VCaP (cell line): Measurements from ENCODE around the gene DDX25.

ENCODE experiments used
- H3K27ac ChIP-seq: fragments of 450-650 bp; 2 replicates; pipeline ENCODE4 v1.5.1; 2017
- TF ChIP-seq, protein P1 (sequence below): fragments of 450-650 bp; conservative IDR thresholded peaks from 2 replicates; pipeline ENCODE4 v1.5.1; 2017; ENCODE audit warnings: mild to moderate bottlenecking, moderate library complexity

Gene DDX25

GRCh38 chr11:125954945-125955640, 50.8 kb downstream of the DDX25 start:
- no peak overlapping the region for H3K27ac ChIP-seq
- TF ChIP-seq, protein P1, sequence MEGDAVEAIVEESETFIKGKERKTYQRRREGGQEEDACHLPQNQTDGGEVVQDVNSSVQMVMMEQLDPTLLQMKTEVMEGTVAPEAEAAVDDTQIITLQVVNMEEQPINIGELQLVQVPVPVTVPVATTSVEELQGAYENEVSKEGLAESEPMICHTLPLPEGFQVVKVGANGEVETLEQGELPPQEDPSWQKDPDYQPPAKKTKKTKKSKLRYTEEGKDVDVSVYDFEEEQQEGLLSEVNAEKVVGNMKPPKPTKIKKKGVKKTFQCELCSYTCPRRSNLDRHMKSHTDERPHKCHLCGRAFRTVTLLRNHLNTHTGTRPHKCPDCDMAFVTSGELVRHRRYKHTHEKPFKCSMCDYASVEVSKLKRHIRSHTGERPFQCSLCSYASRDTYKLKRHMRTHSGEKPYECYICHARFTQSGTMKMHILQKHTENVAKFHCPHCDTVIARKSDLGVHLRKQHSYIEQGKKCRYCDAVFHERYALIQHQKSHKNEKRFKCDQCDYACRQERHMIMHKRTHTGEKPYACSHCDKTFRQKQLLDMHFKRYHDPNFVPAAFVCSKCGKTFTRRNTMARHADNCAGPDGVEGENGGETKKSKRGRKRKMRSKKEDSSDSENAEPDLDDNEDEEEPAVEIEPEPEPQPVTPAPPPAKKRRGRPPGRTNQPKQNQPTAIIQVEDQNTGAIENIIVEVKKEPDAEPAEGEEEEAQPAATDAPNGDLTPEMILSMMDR, result no peak

DNA sequence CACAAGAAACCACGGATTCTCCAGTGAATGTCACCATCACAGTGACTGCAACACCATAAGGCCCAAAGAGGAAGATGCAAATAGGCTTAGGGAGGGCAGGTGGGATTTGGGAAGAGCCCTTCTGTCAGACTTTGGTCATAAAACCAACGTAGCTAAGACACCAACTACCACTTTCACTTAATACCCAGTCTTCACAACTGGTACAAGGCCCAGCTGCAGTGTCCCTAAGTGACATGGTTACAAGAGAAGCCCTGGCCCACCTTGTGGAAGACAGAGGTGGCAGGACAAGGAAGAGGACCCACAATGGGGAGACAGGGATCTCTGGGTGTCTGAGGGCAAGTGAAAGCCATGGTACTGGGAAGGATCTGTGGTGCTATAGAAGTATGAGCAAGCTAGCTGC, 51.5 kb downstream of the DDX25 start:
- TF ChIP-seq, protein P1, result no peak
- H3K27ac ChIP-seq, result no peak overlapping the region

DNA sequence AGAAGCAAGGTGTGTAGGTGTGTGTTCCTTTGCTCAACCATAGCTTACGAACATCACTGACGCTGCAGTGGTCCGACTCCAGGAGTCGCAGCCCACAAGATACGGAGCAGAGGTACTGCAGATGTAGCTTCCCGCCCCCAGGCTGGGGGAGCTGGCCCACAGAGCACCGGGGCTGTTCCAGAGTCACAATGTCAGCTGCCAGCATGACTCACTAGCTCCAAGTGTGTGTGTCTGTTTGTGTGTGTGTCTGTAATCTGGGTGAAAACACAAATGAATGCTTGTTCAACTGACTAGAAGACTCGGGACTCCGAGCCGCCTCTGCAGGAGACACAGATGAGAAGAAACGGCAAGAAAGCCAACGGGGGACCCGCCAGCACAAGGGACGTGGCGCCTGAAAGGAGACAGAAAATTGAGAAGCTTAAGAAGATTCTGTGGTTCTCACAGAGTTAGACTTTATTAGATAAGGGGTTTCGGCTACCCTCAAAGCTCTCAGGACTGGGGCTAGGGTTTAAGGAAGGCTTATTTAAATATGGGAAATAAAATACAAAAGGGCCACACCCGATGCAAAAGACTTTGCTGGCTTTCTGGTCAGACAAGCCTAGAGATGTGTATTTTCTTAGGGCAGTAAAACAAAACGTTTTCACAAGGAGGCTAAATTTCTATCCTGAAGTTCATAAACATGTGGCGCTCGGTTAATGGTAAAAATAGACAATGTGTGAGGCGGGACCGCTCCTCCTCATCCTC, 52.3 kb downstream of the DDX25 start:
- TF ChIP-seq, protein P1, result no peak
- H3K27ac ChIP-seq, result no peak overlapping the region

DNA sequence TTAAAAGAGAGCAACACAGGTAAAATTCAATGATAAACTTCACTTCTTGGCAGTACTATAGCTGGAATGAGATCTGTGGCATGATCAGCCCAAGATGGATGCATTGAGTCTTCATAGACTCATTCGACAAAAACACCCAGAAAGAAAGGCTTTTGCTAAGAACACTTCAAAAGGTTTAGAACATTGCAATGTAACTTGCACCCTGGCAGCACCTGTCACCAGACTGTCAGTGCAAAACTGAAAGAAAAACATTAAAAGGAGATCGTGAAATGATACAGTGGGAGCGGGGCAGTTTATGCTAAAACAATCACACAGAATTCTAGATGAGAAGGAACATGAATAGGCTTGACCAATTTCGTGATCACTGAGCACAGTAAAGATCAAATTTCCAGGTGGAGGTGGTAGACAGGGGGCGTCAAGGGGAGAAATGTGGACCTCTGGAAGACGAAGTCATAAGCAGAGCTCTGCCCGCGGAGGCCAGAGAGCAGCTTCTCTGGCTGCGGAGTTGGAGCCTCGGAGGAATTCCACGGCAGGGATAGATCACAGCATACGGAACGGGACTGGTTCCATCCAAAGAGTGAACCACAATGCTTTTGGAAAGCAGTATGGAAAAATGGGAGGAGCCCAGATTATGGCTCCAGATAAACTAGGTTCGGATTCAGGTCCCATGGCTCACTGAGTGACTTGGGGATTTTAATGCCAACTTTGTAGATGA, 53.5 kb downstream of the DDX25 start:
- TF ChIP-seq, protein P1, result no peak
- no peak overlapping the region for H3K27ac ChIP-seq

DNA sequence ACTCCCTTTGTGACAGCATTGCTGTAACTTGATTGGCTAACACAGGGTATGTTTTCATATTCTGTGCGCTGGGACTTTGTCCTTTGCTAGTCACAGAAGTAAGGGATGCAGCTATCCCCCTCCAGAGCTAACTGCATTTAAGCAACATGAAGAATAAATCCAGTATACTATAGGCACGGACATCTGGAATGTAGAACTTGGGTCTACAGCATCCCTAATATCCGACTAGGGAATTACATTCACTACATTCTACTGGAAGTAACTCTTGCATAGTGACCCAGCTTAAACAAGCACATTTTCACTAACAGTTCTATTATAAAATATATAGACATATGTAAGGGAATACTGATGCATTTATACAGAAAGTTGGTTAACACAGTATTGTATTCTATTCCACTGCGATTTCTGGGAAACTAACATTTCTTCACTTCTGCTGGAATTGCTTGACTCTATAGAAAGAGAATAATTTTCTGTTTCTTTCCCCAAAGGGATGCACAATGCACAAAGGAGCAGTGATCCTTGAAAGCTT, 54.6 kb downstream of the DDX25 start:
- H3K27ac ChIP-seq, result no peak overlapping the region
- TF ChIP-seq, protein P1, result no peak

- TF ChIP-seq, protein P1, result no peak
- no peak overlapping the region for H3K27ac ChIP-seq
Observed at GRCh38 chr11:125959511-125959910, 55.2 kb downstream of the DDX25 start.

GRCh38 chr11:125959931-125960330, 55.6 kb downstream of the DDX25 start:
- H3K27ac ChIP-seq, result no peak overlapping the region
- TF ChIP-seq, protein P1, result no peak
